ENCODE results near the gene SORD.

DNA sequence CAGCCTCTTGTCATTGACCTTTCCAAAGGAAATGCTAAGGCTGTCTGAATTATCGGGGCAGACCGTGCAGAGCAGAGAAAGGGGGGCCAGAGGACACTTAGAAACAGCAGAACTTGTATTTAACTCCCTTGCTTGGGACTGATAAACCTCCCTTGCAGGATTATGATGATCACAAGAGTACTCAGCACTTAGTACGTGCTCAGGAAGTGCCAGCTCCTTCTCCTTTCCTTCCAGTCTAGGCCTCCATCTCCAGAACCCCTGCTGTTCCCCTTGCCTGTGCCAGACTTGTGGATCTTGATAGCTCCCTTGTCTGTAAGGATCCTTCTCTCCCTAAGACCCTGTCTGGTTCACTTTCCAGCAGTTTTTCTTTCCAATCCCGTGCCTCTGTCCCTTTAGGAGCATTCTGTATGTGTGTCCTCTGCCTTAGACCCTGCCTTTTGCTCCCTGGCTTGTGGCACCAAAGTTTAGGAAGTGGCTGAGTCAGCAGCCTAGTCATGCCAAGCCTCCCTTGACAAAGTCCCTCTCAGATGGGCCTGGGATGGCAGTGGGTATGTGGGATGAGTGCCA, 747 bp downstream of the SORD start:
- no peak for TF ChIP-seq EP300 (IDR thresholded peaks at IDR 0.05)
- TF ChIP-seq, protein P1, sequence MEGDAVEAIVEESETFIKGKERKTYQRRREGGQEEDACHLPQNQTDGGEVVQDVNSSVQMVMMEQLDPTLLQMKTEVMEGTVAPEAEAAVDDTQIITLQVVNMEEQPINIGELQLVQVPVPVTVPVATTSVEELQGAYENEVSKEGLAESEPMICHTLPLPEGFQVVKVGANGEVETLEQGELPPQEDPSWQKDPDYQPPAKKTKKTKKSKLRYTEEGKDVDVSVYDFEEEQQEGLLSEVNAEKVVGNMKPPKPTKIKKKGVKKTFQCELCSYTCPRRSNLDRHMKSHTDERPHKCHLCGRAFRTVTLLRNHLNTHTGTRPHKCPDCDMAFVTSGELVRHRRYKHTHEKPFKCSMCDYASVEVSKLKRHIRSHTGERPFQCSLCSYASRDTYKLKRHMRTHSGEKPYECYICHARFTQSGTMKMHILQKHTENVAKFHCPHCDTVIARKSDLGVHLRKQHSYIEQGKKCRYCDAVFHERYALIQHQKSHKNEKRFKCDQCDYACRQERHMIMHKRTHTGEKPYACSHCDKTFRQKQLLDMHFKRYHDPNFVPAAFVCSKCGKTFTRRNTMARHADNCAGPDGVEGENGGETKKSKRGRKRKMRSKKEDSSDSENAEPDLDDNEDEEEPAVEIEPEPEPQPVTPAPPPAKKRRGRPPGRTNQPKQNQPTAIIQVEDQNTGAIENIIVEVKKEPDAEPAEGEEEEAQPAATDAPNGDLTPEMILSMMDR (IDR thresholded peaks at IDR 0.05): no peak
